ENCODE measurements around the gene CCDC80.

Gene CCDC80

GRCh38 chr3:112647122-112647521 is 6.2 kb upstream of the CCDC80 start:
- Histone ChIP-seq H3K27ac (ENCODE audit: low read depth, low read length) (peak overlapping the region; percentile 68), H3K4me3 (ENCODE audit: low read depth in 1 of 5, low read length in 5 of 5) (peak overlapping the region in 1 of 5 donors; percentile 33), H3K4me1 (ENCODE audit: control insufficient read depth in 5 of 5, insufficient read depth in 5 of 5, low read length in 5 of 5) (peaks cover 3 to 48% (median 43%) of the 10 kb centered on the region in 5 donors)

GRCh38 chr3:112646623-112647022 is 5.7 kb upstream of the CCDC80 start:
- no peak overlapping the region for H3K9ac ChIP-seq (ENCODE audit: low read length in 5 of 5)
- no peaks in the 10 kb centered on the region for H3K27me3 ChIP-seq (ENCODE audit: control insufficient read depth in 5 of 5, insufficient read depth in 4 of 5, low read length in 5 of 5)

More at GRCh38 chr3:112647122-112647521, 6.2 kb upstream of the CCDC80 start:
- Histone ChIP-seq H3K27me3 (ENCODE audit: control insufficient read depth in 5 of 5, insufficient read depth in 4 of 5, low read length in 5 of 5) (no peaks in the 10 kb centered on the region), H3K9ac (ENCODE audit: low read length in 5 of 5) (no peak overlapping the region), H3K36me3 (ENCODE audit: control insufficient read depth in 5 of 5, insufficient read depth in 5 of 5, low read length in 5 of 5) (no peaks in the 10 kb centered on the region), H3K9me3 (ENCODE audit: control insufficient read depth in 5 of 5, low read length in 5 of 5) (no peaks in the 10 kb centered on the region)

GRCh38 chr3:112644453-112644852 is 3.5 kb upstream of the CCDC80 start:
- Histone ChIP-seq H3K27ac (ENCODE audit: low read depth, low read length) (no peak overlapping the region), H3K27me3 (ENCODE audit: control insufficient read depth in 5 of 5, insufficient read depth in 4 of 5, low read length in 5 of 5) (no peaks in the 10 kb centered on the region), H3K9me3 (ENCODE audit: control insufficient read depth in 5 of 5, low read length in 5 of 5) (no peaks in the 10 kb centered on the region), H3K9ac (ENCODE audit: low read length in 5 of 5) (no peak overlapping the region), H3K4me3 (ENCODE audit: low read depth in 1 of 5, low read length in 5 of 5) (no peak overlapping the region), H3K4me1 (ENCODE audit: control insufficient read depth in 5 of 5, insufficient read depth in 5 of 5, low read length in 5 of 5) (peaks cover 12 to 70% (median 51%) of the 10 kb centered on the region in 5 donors), H3K36me3 (ENCODE audit: control insufficient read depth in 5 of 5, insufficient read depth in 5 of 5, low read length in 5 of 5) (no peaks in the 10 kb centered on the region)

More at GRCh38 chr3:112646623-112647022, 5.7 kb upstream of the CCDC80 start:
- peaks cover 3 to 53% (median 48%) of the 10 kb centered on the region in 5 donors for H3K4me1 ChIP-seq (ENCODE audit: control insufficient read depth in 5 of 5, insufficient read depth in 5 of 5, low read length in 5 of 5)
- H3K36me3 ChIP-seq (ENCODE audit: control insufficient read depth in 5 of 5, insufficient read depth in 5 of 5, low read length in 5 of 5), result no peaks in the 10 kb centered on the region
- peak overlapping the region in 1 of 5 donors; percentile 22 for H3K4me3 ChIP-seq (ENCODE audit: low read depth in 1 of 5, low read length in 5 of 5)
- peak overlapping the region; percentile 68 for H3K27ac ChIP-seq (ENCODE audit: low read depth, low read length)
- H3K9me3 ChIP-seq (ENCODE audit: control insufficient read depth in 5 of 5, low read length in 5 of 5), result no peaks in the 10 kb centered on the region

GRCh38 chr3:112643621-112644240 is 2.8 kb upstream of the CCDC80 start:
- no peaks in the 10 kb centered on the region for H3K27me3 ChIP-seq (ENCODE audit: control insufficient read depth in 5 of 5, insufficient read depth in 4 of 5, low read length in 5 of 5)
- peak overlapping the region in 1 of 5 donors; percentile 1 for H3K9ac ChIP-seq (ENCODE audit: low read length in 5 of 5)
- H3K9me3 ChIP-seq (ENCODE audit: control insufficient read depth in 5 of 5, low read length in 5 of 5), result no peaks in the 10 kb centered on the region
- peaks cover 15 to 77% (median 58%) of the 10 kb centered on the region in 5 donors for H3K4me1 ChIP-seq (ENCODE audit: control insufficient read depth in 5 of 5, insufficient read depth in 5 of 5, low read length in 5 of 5)
- peak overlapping the region; percentile 19 for H3K27ac ChIP-seq (ENCODE audit: low read depth, low read length)
- H3K4me3 ChIP-seq (ENCODE audit: low read depth in 1 of 5, low read length in 5 of 5), result peak overlapping the region in 1 of 5 donors; percentile 50
- H3K36me3 ChIP-seq (ENCODE audit: control insufficient read depth in 5 of 5, insufficient read depth in 5 of 5, low read length in 5 of 5), result peaks cover 0 to 3% (median 0%) of the 10 kb centered on the region in 5 donors

GRCh38 chr3:112642912-112643506 is 2.1 kb upstream of the CCDC80 start:
- peak overlapping the region; percentile 97 for H3K27ac ChIP-seq (ENCODE audit: low read depth, low read length)
- H3K36me3 ChIP-seq (ENCODE audit: control insufficient read depth in 5 of 5, insufficient read depth in 5 of 5, low read length in 5 of 5), result peaks cover 0 to 3% (median 0%) of the 10 kb centered on the region in 5 donors
- H3K4me3 ChIP-seq (ENCODE audit: low read depth in 1 of 5, low read length in 5 of 5), result peak overlapping the region; percentile 40 to 65 (median 50)
- no peaks in the 10 kb centered on the region for H3K9me3 ChIP-seq (ENCODE audit: control insufficient read depth in 5 of 5, low read length in 5 of 5)
- H3K9ac ChIP-seq (ENCODE audit: low read length in 5 of 5), result peak overlapping the region in 3 of 5 donors; percentile 1 to 47 (median 43)
- H3K27me3 ChIP-seq (ENCODE audit: control insufficient read depth in 5 of 5, insufficient read depth in 4 of 5, low read length in 5 of 5), result no peaks in the 10 kb centered on the region
- peaks cover 15 to 84% (median 64%) of the 10 kb centered on the region in 5 donors for H3K4me1 ChIP-seq (ENCODE audit: control insufficient read depth in 5 of 5, insufficient read depth in 5 of 5, low read length in 5 of 5)

- Histone ChIP-seq H3K4me1 (ENCODE audit: control insufficient read depth in 5 of 5, insufficient read depth in 5 of 5, low read length in 5 of 5) (peaks cover 16 to 81% (median 73%) of the 10 kb centered on the region in 5 donors), H3K9ac (ENCODE audit: low read length in 5 of 5) (peak overlapping the region; percentile 67 to 99 (median 84)), H3K9me3 (ENCODE audit: control insufficient read depth in 5 of 5, low read length in 5 of 5) (no peaks in the 10 kb centered on the region), H3K27me3 (ENCODE audit: control insufficient read depth in 5 of 5, insufficient read depth in 4 of 5, low read length in 5 of 5) (no peaks in the 10 kb centered on the region), H3K36me3 (ENCODE audit: control insufficient read depth in 5 of 5, insufficient read depth in 5 of 5, low read length in 5 of 5) (peaks cover 0 to 3% (median 0%) of the 10 kb centered on the region in 5 donors), H3K4me3 (ENCODE audit: low read depth in 1 of 5, low read length in 5 of 5) (peak overlapping the region; percentile 68 to 92 (median 82)), H3K27ac (ENCODE audit: low read depth, low read length) (peak overlapping the region; percentile 97)
Observed at GRCh38 chr3:112640276-112640929, 540 bp downstream of the CCDC80 start.

- Histone ChIP-seq H3K4me1 (ENCODE audit: control insufficient read depth in 5 of 5, insufficient read depth in 5 of 5, low read length in 5 of 5) (peaks cover 16 to 88% (median 79%) of the 10 kb centered on the region in 5 donors), H3K36me3 (ENCODE audit: control insufficient read depth in 5 of 5, insufficient read depth in 5 of 5, low read length in 5 of 5) (peaks cover 0 to 3% (median 0%) of the 10 kb centered on the region in 5 donors), H3K27ac (ENCODE audit: low read depth, low read length) (peak overlapping the region; percentile 97), H3K27me3 (ENCODE audit: control insufficient read depth in 5 of 5, insufficient read depth in 4 of 5, low read length in 5 of 5) (no peaks in the 10 kb centered on the region), H3K9me3 (ENCODE audit: control insufficient read depth in 5 of 5, low read length in 5 of 5) (no peaks in the 10 kb centered on the region), H3K9ac (ENCODE audit: low read length in 5 of 5) (peak overlapping the region; percentile 67 to 99 (median 84)), H3K4me3 (ENCODE audit: low read depth in 1 of 5, low read length in 5 of 5) (peak overlapping the region; percentile 68 to 92 (median 82))
Observed at GRCh38 chr3:112639455-112640225, 1.3 kb downstream of the CCDC80 start.

- peak overlapping the region; percentile 68 to 92 (median 82) for H3K4me3 ChIP-seq (ENCODE audit: low read depth in 1 of 5, low read length in 5 of 5)
- no peaks in the 10 kb centered on the region for H3K27me3 ChIP-seq (ENCODE audit: control insufficient read depth in 5 of 5, insufficient read depth in 4 of 5, low read length in 5 of 5)
- peaks cover 0 to 3% (median 0%) of the 10 kb centered on the region in 5 donors for H3K36me3 ChIP-seq (ENCODE audit: control insufficient read depth in 5 of 5, insufficient read depth in 5 of 5, low read length in 5 of 5)
- H3K27ac ChIP-seq (ENCODE audit: low read depth, low read length), result peak overlapping the region; percentile 97
- H3K9me3 ChIP-seq (ENCODE audit: control insufficient read depth in 5 of 5, low read length in 5 of 5), result no peaks in the 10 kb centered on the region
- H3K4me1 ChIP-seq (ENCODE audit: control insufficient read depth in 5 of 5, insufficient read depth in 5 of 5, low read length in 5 of 5), result peaks cover 16 to 89% (median 81%) of the 10 kb centered on the region in 5 donors
- peak overlapping the region; percentile 63 to 86 (median 78) for H3K9ac ChIP-seq (ENCODE audit: low read length in 5 of 5)
Observed at GRCh38 chr3:112638327-112639020, 2.5 kb downstream of the CCDC80 start.

- peak overlapping the region; percentile 63 to 86 (median 78) for H3K9ac ChIP-seq (ENCODE audit: low read length in 5 of 5)
- H3K4me1 ChIP-seq (ENCODE audit: control insufficient read depth in 5 of 5, insufficient read depth in 5 of 5, low read length in 5 of 5), result peaks cover 16 to 89% (median 82%) of the 10 kb centered on the region in 5 donors
- H3K27me3 ChIP-seq (ENCODE audit: control insufficient read depth in 5 of 5, insufficient read depth in 4 of 5, low read length in 5 of 5), result no peaks in the 10 kb centered on the region
- peak overlapping the region; percentile 68 to 92 (median 82) for H3K4me3 ChIP-seq (ENCODE audit: low read depth in 1 of 5, low read length in 5 of 5)
- H3K9me3 ChIP-seq (ENCODE audit: control insufficient read depth in 5 of 5, low read length in 5 of 5), result no peaks in the 10 kb centered on the region
- H3K27ac ChIP-seq (ENCODE audit: low read depth, low read length), result peak overlapping the region; percentile 97
- peaks cover 0 to 3% (median 0%) of the 10 kb centered on the region in 5 donors for H3K36me3 ChIP-seq (ENCODE audit: control insufficient read depth in 5 of 5, insufficient read depth in 5 of 5, low read length in 5 of 5)
Observed at GRCh38 chr3:112637700-112638099, 3.2 kb downstream of the CCDC80 start.

All from subcutaneous abdominal adipose tissue (tissue), 5 donors.